HG03135 (cell line): ENCODE measurements around the gene CRYBG2.
"Not testable (repeated sequence)": the region's sequence is repeated elsewhere in the genome, so short reads cannot be mapped to it uniquely, and the experiment has no call there.

Experiments used
- ATAC-seq: cut with Tn5 transposase; IDR thresholded peaks from one replicate; pipeline ENCODE4 v1.9.1; 2021; ENCODE audit warnings: mild to moderate bottlenecking, moderate library complexity; ENCODE audit not compliant: unreplicated experiment

The CRYBG2 gene

GRCh38 chr1:26322042-26322331 is 31.9 kb downstream of the CRYBG2 start:
- ATAC-seq = no peak

DNA sequence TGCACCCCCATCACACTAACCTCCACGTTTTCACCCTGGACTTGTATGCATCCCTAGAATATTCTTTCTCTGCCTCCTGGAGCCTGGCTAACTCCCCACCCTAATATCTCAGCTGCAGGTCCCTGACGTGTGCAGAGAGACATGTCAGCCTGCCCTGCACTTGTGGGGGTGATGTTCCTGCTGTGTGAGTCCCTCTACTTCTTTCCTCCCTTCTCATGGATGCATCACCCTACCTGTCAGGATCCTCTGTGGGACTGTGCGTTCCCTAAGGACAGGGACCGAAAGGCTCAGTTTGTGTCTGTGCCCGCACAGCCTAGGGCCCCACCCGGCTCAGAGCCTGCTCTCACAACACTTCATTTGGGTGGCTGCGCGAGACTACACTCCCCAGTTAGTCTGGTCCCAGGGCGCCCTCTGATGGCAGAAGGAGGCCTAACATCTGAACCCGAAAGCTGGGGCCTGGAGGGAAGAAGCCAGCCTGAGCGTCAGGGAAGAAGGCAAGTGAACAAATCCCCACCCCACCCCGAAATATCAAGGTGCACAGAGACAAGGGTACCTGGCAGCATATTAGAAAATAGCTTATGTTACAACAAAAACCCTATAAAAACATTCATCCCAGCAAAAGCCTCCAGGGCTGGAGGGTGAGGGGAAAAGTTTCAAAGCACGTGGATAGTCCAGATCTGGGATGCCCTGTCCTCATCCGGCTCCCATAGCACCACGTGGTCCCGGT is 32.5 kb downstream of the CRYBG2 start:
- peak; percentile 44 for ATAC-seq

DNA sequence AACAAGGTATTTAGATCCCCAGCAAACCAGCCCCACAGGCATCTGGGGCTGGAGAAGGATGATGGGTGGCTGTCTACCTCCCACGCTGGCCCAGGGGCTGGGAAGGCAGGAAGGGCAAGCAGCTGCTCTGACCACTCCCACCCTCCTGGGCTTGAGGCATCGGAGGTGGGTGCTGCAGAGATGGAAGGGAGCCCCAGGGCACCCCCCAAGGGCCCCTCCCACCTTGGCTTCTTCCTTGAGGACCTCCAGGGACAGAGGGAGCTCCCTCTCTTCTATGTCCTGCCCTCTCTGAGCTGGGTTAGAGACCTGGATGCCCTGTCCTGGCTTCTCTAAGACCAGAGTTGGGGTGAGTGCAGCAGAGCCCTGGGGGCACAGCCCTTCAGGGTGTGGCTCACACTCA is 33.0 kb downstream of the CRYBG2 start:
- no peak for ATAC-seq

DNA sequence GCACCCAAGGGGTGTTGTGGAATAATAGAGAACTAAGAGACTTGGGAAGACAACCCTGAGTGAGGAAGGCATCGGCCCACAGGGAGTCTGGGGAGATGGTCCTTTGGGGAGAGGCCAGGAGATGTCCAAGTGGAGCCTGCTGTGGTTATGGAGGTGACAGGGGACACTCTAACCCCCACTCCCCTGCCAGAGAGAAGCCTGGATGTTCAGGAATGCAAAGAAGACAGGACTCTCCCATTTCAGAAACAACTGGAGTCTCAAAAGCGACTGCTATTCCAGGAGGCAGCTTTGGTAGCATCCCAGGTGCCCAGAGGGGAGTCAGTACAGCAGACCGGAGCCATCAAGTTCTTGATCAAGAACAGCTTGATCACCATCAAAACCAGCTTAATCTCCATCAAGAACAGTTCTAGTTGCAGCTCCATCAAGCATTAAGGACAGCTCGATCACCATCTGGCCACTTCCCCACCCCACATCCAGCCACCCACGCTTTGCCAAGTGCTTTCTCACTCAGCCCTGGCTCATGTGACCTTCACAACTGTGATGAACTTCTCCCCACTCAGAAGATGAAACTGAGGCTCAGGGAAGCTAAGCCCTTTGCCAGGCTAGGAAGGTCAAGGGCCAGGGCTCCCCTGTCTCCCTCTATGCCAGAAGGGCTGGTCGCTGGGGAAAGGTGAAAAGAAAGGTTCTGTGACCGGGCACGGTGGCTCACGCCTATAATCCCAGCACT is 35.4 kb downstream of the CRYBG2 start:
- no peak for ATAC-seq

GRCh38 chr1:26317612-26318337 is 36.2 kb downstream of the CRYBG2 start, which contains the start of gene CD52:
Gene CD52 (plus strand): TSS chr1:26317958. CDS start chr1:26318018, 60 bp downstream.
- no peak for ATAC-seq

- ATAC-seq = no peak
Observed at GRCh38 chr1:26317146-26317545, 36.8 kb downstream of the CRYBG2 start.

DNA sequence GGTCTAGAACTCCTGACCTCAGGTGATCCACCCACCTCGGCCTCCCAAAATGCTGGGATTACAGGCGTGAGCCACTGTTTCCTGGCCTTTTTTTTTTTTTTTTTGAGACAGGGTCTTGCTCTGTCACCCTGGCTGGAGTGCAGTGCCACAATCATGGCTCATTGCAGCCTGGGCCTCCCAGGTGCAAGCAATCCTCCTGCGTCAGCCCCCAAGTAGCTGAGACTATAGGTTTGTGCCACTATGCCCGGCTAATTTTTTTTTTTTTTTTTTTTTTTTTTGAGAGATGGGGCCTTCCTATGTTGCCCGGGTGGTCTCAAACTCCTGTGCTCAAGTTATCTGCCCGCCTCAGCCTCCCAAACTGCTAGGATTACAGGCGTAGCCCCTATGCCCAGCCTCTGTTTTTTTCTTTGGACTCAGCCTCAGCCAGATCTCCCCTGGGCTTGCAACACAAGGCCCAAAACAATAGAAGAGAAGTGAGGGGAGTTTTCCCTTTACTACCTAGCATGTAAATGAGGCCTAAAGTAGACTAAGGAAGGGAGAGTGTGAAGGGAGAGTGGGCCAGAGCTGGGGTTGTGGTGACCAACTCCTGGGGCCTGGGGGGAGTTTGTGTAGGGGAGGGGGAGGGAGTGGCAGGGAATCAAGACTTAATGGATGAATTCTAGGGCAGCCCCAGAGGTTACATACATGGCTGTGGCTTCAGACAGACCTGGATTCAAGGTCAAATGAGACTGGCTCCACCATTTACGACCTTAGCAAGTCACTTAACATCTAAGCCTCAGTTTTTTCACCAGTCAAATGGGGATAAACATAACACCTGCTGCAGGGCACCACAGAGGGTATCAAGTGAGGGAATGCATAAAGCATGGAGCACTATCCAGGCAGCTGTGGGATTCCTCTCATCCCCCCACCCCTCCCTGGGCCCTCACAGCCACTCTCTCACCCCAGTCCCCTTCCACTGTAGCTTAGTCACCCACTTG is 37.8 kb downstream of the CRYBG2 start:
- no peak for ATAC-seq

- ATAC-seq = no peak
Observed at GRCh38 chr1:26314501-26314900, 39.4 kb downstream of the CRYBG2 start.

- not testable (repeated sequence) for ATAC-seq
Observed at GRCh38 chr1:26307966-26308899, 45.7 kb downstream of the CRYBG2 start.

GRCh38 chr1:26307363-26307781 is 46.6 kb downstream of the CRYBG2 start:
- no peak for ATAC-seq

- peak; percentile 98 for ATAC-seq
Observed at GRCh38 chr1:26306290-26307229, 47.4 kb downstream of the CRYBG2 start, which contains the start of gene UBXN11. Gene UBXN11 (minus strand): TSS chr1:26306636. CDS start chr1:26302883, 3,753 bp downstream.

DNA sequence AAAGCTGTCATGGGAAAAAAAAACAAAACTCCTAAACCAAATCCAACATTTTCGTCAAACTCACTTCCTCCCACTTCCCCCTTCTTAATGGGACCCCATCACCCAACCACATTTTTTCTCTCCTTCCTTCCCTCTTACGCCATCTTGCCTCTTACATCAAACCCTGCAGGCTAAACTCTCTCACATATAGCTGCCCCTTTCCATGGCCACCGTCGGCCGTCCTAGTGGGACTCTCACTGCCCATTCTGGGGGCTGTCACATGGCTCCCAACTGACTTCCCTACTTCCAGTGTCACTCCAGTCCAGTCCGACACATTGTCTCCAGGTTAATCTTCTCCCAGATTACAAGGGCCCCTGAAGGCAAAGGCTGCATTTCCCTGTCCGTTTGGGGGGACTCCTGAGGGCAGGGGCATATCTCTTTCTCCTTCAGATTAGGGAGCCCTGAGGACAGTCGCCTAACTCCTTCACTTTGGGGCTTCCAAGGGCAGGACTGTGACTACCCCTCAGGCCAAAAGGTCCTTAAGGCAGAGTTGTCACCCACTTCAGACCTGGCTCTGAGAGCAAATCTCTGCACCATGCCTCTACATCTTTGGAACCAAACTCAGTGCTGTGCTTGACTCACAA is 48.2 kb downstream of the CRYBG2 start:
- ATAC-seq = no peak

DNA sequence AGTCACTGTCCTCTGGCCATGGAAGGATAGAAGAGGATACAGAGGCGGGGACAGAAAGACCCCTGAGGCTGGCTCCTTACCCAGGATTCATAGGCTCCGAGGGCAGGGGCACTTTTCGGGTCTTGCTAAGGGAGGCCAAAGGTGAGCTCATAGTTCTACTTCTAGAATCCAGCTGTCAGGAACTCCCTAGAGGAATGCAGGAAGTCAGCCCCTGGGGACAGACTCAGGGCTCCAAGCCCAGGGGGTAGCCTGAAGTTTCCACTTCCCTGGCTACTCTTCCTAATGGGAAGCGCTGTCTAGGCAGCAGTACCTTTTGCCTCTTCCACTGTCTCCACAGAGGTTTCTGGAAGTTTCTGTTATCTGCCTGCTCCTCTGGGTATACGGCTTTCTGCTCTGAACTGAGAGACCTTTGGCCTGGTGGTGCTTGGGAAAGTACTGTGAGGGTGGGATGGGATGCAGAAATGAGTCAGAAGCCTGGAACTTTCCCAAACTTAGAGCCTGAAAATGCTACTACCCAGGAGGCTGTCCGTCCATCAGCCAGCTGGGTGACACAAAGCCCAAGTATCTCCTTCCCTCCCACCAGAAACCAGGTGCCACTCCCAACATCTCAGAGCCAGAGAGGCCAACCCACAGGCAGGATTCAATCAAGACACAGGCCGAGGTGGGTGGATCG is 51.1 kb downstream of the CRYBG2 start:
- no peak for ATAC-seq

- ATAC-seq = no peak
Observed at GRCh38 chr1:26300578-26301275, 53.2 kb downstream of the CRYBG2 start.

DNA sequence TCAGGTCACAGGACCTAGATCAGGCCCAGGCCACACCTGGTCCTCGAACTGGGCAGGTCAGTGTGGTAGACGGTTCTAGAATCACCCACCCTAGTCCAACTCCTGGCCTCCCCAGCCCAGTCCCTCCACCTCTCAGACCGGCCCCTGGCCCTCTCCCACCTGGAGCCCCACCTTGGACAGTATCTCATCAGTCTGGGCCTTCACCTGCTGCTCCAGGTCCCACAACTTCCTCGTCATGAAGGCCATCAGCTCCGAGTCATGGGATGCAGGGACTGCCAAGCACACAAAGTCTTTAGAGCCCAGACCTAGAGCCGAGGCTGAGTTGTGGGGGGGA is 56.2 kb downstream of the CRYBG2 start:
- ATAC-seq = no peak

DNA sequence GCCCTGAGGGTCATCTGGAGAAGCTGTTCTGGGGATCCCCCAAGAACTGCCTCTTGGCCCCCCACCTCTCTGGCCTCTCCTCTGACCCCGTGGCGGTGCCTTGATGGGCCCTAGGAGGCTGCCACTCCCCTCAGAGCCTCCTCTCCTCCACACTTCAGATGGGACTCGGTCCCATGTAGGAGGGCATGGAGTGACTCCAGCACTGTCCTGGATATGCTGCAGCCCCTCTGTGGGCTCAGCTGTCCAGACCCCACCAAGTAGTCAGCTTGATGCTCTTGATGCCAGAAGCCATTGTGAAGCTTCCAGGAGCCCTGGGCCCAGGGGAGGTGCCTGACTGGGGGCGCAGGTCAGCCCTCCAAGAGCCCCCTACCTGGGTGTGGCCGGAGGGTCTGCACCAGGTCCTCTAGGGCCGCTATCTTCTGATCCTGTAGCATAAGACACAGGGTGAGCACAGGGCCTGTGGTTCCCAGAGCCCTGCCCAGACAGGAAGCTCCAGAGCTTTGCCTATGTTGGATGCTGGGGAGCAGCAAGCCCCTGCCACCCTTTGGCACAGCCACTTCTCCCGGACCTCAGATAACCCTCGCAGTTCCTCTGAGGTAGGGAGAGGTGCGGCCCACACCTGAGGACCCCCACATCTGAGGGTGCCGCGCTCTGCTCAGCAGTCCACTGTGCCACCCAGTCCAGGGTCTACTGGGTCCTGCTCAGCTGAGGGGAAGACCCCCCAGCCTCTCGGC is 56.7 kb downstream of the CRYBG2 start:
- no peak for ATAC-seq
